ENCODE results near the gene CCM2L. TPM values are rescaled to one million over a fixed set of nuclear protein-coding genes. Genes with fewer than 3 reads are reported as not detected.

Gene CCM2L
- total and polyA plus RNA-seq, 10 of the 15 experiments (the other 5 are each of a cell fraction or from before 2014, with no cell fraction given) = not detected

- Histone ChIP-seq H3K4me3 (no peak overlapping the region), H3K79me2 (ENCODE audit: control insufficient read depth, insufficient read depth, low read length) (no peaks in the 10 kb centered on the region), H3K27me3 (replicated peaks in 1 of 2; ENCODE audit: control insufficient read depth in 2 of 2, insufficient read depth in 2 of 2, low read length in 1 of 2) (peaks cover 0 to 6% of the 10 kb centered on the region in 2 experiments; a peak in 2 of 4 replicates), H3K9me3 (replicated peaks; ENCODE audit: control insufficient read depth, insufficient read depth, low read length) (no peaks in the 10 kb centered on the region), H3K27ac (ENCODE audit: control insufficient read depth, insufficient read depth) (no peak overlapping the region), H3K9ac (ENCODE audit: control insufficient read depth, insufficient read depth, low read length) (no peak overlapping the region), H3K36me3 (ENCODE audit: control insufficient read depth in 2 of 2, insufficient read depth in 2 of 2, low read length in 1 of 2) (no peaks in the 10 kb centered on the region), H3K4me2 (ENCODE audit: control insufficient read depth, insufficient read depth) (no peak overlapping the region), H3K4me1 (ENCODE audit: control insufficient read depth, insufficient read depth, low read length) (no peaks in the 10 kb centered on the region), H4K20me1 (ENCODE audit: control insufficient read depth, insufficient read depth) (no peaks in the 10 kb centered on the region), H2AFZ (ENCODE audit: control insufficient read depth, low read depth, low read length) (no peak overlapping the region)
- intact Hi-C loops (cut with micrococcal nuclease; ENCODE audit: unreplicated experiment) = no loop called here
- POLR2A ChIA-PET = no interaction called here
- CTCF ChIA-PET = no interaction called here
- no peak for FAIRE-seq
- ATAC-seq = no peak
- in situ Hi-C loops (cut with MboI) = no loop called here
- WGBS (ENCODE audit: insufficient coverage, insufficient replicate concordance, low lambda C conversion rate, missing lambda C conversion rate) = 23% methylated on average over 4 of the region's 4 CpGs
- DNase-seq (ENCODE audit: low read depth, low spot score) = no peak
- TF ChIP-seq MTA3 (IDR thresholded peaks at IDR 0.05; ENCODE audit: borderline replicate concordance, low read length) = no peak
- no peak for TF ChIP-seq RELB (IDR thresholded peaks at IDR 0.05; ENCODE audit: low read depth)
- TF ChIP-seq BCLAF1 (IDR thresholded peaks at IDR 0.05) = no peak
- TF ChIP-seq ZNF384 (IDR thresholded peaks at IDR 0.05; ENCODE audit: borderline replicate concordance, low read depth, low read length) = no peak
- TF ChIP-seq YBX1 (IDR thresholded peaks at IDR 0.05) = no peak
- TF ChIP-seq RBBP5 (conservative IDR thresholded peaks at IDR 0.05) = no peak
- no peak for TF ChIP-seq ZZZ3 (IDR thresholded peaks at IDR 0.05; ENCODE audit: control insufficient read depth, insufficient read length, low read depth)
- TF ChIP-seq JUNB (IDR thresholded peaks at IDR 0.05) = no peak
- no peak for TF ChIP-seq IRF5 (IDR thresholded peaks at IDR 0.05; ENCODE audit: borderline replicate concordance)
- TF ChIP-seq ZNF24 (IDR thresholded peaks at IDR 0.05) = no peak
- no peak for TF ChIP-seq RCOR1 (conservative IDR thresholded peaks at IDR 0.05; ENCODE audit: low read depth, low read length)
- SMC1A ChIA-PET (ENCODE audit: uncharacterized antibody, unreplicated experiment) = no interaction called here
- RAD21 ChIA-PET (ENCODE audit: unreplicated experiment) = no interaction called here
- BruUV-seq (replicated peaks) = no TSS peak
Observed at GRCh38 chr20:31977080-31977479, 33.2 kb upstream of the CCM2L start.
